Lung microvascular endothelial cell (primary cell): Measurements from ENCODE around the gene MFAP3. TPM values are rescaled to one million over a fixed set of nuclear protein-coding genes. Genes with fewer than 3 reads are reported as not detected.

ENCODE experiments used
- DNase-seq, 2 donors: peaks; one replicate each; pipeline versions ENCODE4 v3.0.0 to v3.0.0-alpha.2; 2010; ENCODE audit warnings: low read depth in 2 of 2
- total RNA-seq: library from RNA; depleted of rRNA; stranded (reverse); fragments of >200 nt; gene quantifications from 2 replicates; pipeline ENCODE4 v1.2.1, GENCODE V29; 2014

MFAP3 gene
- total RNA-seq, 1 donor from 2014 or later: 136 TPM

DNA sequence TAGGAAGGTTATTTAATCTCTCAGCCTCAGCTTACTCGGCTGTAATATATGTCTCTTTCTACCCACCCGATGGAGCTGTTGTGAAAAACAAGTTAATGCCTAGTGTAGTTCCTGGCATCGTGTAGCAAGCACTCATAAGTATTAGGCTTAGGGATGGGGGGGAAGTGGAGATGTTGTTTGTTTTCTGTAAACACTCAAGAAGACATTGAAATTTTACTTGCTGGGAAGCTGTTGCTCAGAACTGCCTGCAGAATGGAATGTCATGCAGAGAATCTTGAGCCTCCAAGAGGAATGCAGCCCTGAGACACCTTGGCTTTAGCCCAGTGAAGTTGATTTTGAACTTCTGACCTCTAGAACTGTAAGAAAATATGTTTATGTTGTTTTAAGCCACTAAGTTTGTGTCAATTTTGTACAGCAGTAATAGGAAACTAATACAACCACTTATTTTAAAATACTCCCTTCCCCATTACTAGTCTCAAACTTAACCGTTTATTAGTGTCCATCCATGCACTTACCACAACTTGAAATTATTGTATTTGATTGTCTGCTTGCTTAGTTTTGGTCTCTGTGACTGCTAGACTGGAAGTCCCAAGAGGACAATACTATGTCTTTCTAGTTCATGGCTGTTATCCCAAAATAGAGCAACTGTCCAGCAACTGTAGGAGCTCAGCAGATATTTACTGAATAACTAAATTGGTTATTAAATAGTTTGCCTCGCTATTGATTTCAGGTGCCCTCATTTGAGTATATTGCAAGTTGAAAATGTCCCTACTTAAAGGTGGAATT, 53.8 kb downstream of the MFAP3 start:
- no peak for DNase-seq

DNA sequence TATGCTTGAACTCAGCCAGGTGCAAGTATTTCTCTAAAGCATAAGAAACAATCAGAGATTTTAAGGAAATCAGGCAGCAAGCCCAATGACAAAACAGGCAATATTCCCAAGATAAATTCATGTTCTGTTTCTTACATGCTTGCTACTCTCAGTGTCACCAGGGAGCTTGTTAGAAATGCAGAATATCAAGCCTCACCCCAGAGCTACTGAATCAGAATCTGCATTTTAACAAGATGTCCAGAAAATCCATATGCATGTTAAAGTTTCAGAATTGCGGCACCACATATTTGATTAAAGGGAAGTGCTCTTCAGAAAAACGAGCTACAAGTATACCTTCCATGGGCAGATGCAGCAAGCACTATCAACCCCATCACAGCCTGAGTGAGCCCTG, 54.4 kb downstream of the MFAP3 start:
- no peak for DNase-seq

DNA sequence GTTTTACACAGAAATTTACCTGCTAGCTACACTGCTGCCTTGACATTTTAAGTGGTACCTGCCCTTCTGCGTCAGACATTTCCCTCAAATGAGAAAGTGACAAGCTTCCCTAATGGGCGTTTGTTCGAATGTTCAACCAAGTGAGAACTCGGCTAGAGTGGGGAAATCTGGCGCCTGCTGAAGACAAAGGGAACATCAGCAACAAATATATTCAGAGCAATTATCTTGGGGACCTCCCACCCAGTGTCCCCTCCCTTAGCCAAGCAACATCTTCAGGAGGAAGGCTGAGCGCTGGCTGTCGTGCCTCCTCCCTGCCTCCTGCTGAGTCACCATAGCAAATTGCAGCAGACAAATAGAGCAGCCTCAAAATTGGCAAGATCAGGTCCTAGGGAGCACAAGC, 57.1 kb downstream of the MFAP3 start:
- no peak for DNase-seq

DNA sequence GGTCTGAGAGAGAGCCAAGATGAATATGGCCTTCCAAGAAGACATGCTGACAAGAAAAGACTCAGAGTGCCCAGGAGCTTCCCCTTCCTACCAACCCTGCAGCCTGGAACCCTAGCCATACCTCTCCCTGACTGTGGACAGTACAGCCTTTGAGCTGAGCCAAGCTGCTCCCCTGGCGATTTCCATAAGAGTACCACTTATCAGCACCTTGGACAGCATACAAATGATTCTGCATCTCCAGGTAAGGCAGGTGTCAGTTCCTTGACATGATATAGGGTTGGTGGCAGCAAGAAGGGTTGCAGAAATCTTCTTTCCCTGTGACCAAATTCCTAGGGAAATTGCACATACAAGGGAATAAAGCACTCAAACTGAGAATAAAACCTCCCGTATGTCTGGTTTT, 58.3 kb downstream of the MFAP3 start:
- no peak for DNase-seq

DNA sequence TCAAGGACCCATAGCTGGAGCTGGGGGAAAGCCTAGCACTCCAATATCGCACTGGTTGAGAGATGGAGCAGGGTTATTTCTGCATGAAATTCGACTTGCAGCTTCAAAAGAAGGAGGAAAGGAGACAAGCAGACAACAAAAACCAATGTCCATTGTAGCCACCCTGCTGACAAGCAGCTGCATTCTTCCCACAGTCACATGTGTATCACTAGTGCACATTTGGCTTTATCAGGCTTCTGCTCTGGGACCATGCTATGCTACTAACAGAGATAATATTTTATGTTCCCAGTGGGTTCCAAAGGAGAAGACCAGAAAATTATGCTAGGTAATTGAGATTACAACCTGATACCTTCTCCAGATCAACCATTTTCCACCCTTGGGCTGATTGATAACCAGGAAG, 59.7 kb downstream of the MFAP3 start:
- no peak for DNase-seq

DNA sequence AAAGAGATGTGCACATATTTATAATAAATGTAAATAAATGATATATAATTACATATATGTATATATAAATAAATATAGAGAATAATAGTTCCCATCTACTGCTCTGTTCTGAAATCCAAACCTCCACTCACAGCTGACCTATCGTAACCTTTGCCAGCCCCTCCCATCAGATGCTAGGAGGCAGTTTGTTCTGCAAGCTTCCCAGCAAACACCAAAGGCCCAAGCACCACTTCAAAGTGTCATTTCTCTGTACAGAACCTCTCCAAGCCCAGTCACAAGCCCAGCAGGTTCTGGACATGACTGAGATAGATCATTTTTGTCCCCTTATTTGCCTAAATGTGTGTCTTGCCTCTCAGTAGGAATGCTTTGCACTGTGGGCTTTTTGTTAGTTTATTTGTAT, 62.4 kb downstream of the MFAP3 start:
- DNase-seq: no peak

DNA sequence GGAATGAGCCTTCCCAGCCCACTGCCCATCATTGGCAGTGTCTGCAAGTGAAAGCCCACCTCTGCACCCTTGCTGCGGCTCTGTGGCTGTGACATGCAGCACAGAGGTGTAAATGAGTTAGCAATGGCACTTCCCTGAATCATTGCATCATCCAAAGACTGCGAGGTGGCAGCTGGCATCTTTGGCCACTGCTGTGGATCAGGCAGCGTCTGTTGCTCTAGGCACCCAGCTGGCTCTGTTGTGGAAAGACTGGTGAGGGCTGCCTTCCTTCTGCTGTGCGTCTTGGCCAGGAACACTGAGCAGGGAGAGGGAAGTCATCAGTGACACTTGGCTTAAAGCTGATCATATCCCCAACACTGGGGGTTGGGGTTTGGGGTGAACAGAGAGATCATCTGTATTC, 64.5 kb downstream of the MFAP3 start:
- no peak for DNase-seq

Other genes with a start within 250 kb of the MFAP3 start
- 21.4 and 27.4 TPM in 2 replicates for gene FAM114A2, start 57 bp upstream of the MFAP3 start, total RNA-seq
- 30.2 and 30.5 TPM in 2 replicates for gene GALNT10, start 151.8 kb downstream of the MFAP3 start, total RNA-seq